K562 (cell line): ENCODE measurements around the gene FIBP. TPM values are rescaled to one million over a fixed set of nuclear protein-coding genes. Genes with fewer than 3 reads are reported as not detected.

Experiments
- ATAC-seq: fragments of 200-7000 bp; cut with Tn5 transposase; 3 replicates; pipeline ENCODE4 v1.9.1; 2020; ENCODE audit warnings: moderate library complexity
- BruUV-seq: library from RNA; stranded (reverse); fragments of 400-500 nt; replicated peaks from 2 replicates; lab custom pipeline; 2021; lab: Mats Ljungman, UMichigan
- CTCF ChIA-PET: fragments of 300-600 bp; formaldehyde crosslinking; extraction: SDS; loops from one replicate; lab custom pipeline; 2021; ENCODE audit warnings: low intra/inter-chr PET ratio; lab: Yijun Ruan, JAX
- POLR2A ChIA-PET: fragments of 300-600, 350-650 bp; sonication (Branson Sonifier 250); formaldehyde crosslinking; extraction: SDS; loops from one replicate; lab custom pipeline; 2021; ENCODE audit warnings: antibody characterized with exemption, inconsistent platforms; lab: Yijun Ruan, JAX
- DNase-seq, 4 experiments: peaks; one replicate each; pipeline versions ENCODE4 v3.0.0 to v3.0.0-alpha.2; 2011 to 2018; ENCODE audit warnings: low spot score in 3 of 4, mixed read lengths in 3 of 4; ENCODE audit errors: extremely low read depth in 1 of 4
- FAIRE-seq: peaks from 2 replicates; lab custom pipeline; 2011; peaks lifted over from hg19 to GRCh38; lab: Jason Lieb, UNC
- H2AFZ ChIP-seq: 2 replicates; pipeline ENCODE4 v1.6.0; 2011; ENCODE audit warnings: low read depth, low read length, control low read depth, inconsistent platforms
- H3K27ac ChIP-seq: fragments of 200-600 bp; 3 replicates; pipeline ENCODE4 v1.8.0; 2011; ENCODE audit warnings: low read depth, mild to moderate bottlenecking, control low read depth, inconsistent platforms, low read length, moderate library complexity, mixed read lengths; ENCODE audit errors: extremely low read depth
- H3K27me3 ChIP-seq, 2 experiments: fragments of 300-600 bp in 1 of 2; 2 replicates in 1 of 2; 3 replicates in 1 of 2; pipeline versions ENCODE4 v1.6.0 to v1.8.0; 2011; ENCODE audit warnings: inconsistent platforms in 2 of 2, low read length in 2 of 2, mild to moderate bottlenecking in 1 of 2, mixed read lengths in 1 of 2, moderate library complexity in 1 of 2; ENCODE audit not compliant: control insufficient read depth in 2 of 2, insufficient read depth in 2 of 2
- H3K36me3 ChIP-seq: fragments of 300-600 bp; 3 replicates; pipeline ENCODE4 v1.8.0; 2011; ENCODE audit warnings: mild to moderate bottlenecking, low read length, inconsistent platforms; ENCODE audit not compliant: control insufficient read depth, insufficient read depth
- H3K4me1 ChIP-seq, 2 experiments: fragments of 200-600 bp in 1 of 2; replicated peaks in 1 of 2; 2 replicates in 1 of 2; 3 replicates in 1 of 2; pipeline versions ENCODE4 v1.5.1 to v1.8.0; 2011; ENCODE audit warnings: inconsistent platforms in 2 of 2, low read length in 2 of 2, mild to moderate bottlenecking in 1 of 2, mixed read lengths in 1 of 2, moderate library complexity in 1 of 2; ENCODE audit not compliant: control insufficient read depth in 2 of 2, insufficient read depth in 2 of 2
- H3K4me2 ChIP-seq: 2 replicates; pipeline ENCODE4 v1.6.1; 2011; ENCODE audit warnings: low read length, control low read depth, inconsistent platforms, mixed read lengths; ENCODE audit not compliant: insufficient read depth
- H3K4me3 ChIP-seq: fragments of 200-600 bp; sonication (generic), shearing (Covaris generic); 2 replicates; pipeline ENCODE4 v1.5.1; 2016; ENCODE audit warnings: control low read depth, inconsistent platforms
- H3K79me2 ChIP-seq: fragments of 200-600 bp; 3 replicates; pipeline ENCODE4 v1.8.0; 2011; ENCODE audit warnings: low read length, inconsistent platforms; ENCODE audit not compliant: control insufficient read depth, insufficient read depth
- H3K9ac ChIP-seq, 2 experiments: 2 replicates each; pipeline versions ENCODE4 v1.6.0 to v1.6.1; 2011; ENCODE audit warnings: low read depth in 2 of 2, low read length in 2 of 2, control low read depth in 1 of 2, inconsistent platforms in 1 of 2, mild to moderate bottlenecking in 1 of 2, mixed read lengths in 1 of 2; ENCODE audit not compliant: insufficient read depth in 1 of 2
- H3K9me1 ChIP-seq: one replicate; pipeline ENCODE4 v1.6.0; 2011; ENCODE audit warnings: inconsistent platforms, mild to moderate bottlenecking, low read length, moderate library complexity; ENCODE audit not compliant: control insufficient read depth, insufficient read depth
- H3K9me3 ChIP-seq: replicated peaks from 2 replicates; pipeline ENCODE4 v1.5.1; 2011; ENCODE audit warnings: low read depth, low read length, inconsistent platforms; ENCODE audit not compliant: control insufficient read depth, insufficient read depth
- H4K20me1 ChIP-seq: replicated peaks from 2 replicates; pipeline ENCODE4 v1.6.1; 2011; ENCODE audit warnings: low read length, inconsistent platforms, mixed read lengths; ENCODE audit not compliant: control insufficient read depth, insufficient read depth
- BHLHE40 ChIP-seq: IDR thresholded peaks from 2 replicates; pipeline ENCODE4 v1.6.1; 2011; ENCODE audit warnings: low read length, improper control_type of control experiment
- CBFA2T2 ChIP-seq: fragments of 450-650 bp; conservative IDR thresholded peaks from 2 replicates; pipeline ENCODE4 v1.6.1; 2017; ENCODE audit warnings: mild to moderate bottlenecking
- ELF4 ChIP-seq: fragments of 450-650 bp; formaldehyde crosslinking; IDR thresholded peaks from 2 replicates; pipeline ENCODE4 v1.4.0; 2022; ENCODE audit warnings: missing genetic modification characterization
- GTF2F1 ChIP-seq: IDR thresholded peaks from 2 replicates; pipeline ENCODE4 v1.6.1; 2011; ENCODE audit warnings: low read depth, low read length, improper control_type of control experiment
- KAT8 ChIP-seq: fragments of 450-650 bp; IDR thresholded peaks from 2 replicates; pipeline ENCODE4 v1.6.1; 2016; ENCODE audit warnings: low read depth, mild to moderate bottlenecking
- PRMT5 ChIP-seq: sonication (generic); formaldehyde crosslinking; IDR thresholded peaks from 2 replicates; pipeline ENCODE4 v1.5.0; 2020; ENCODE audit warnings: missing genetic modification reagents
- SMC3 ChIP-seq: conservative IDR thresholded peaks from 2 replicates; pipeline ENCODE4 v1.6.1; 2011; ENCODE audit warnings: low read depth, low read length, improper control_type of control experiment; ENCODE audit not compliant: insufficient read depth
- TOE1 ChIP-seq, 2 experiments: fragments of 450-650 bp in 1 of 2; sonication (generic) in 1 of 2; formaldehyde crosslinking in 1 of 2; IDR thresholded peaks; 2 replicates each; pipeline versions ENCODE4 v1.7.1 to v1.8.0; 2016 to 2022; ENCODE audit warnings: borderline replicate concordance in 2 of 2, mild to moderate bottlenecking in 2 of 2, antibody characterized with exemption in 1 of 2, inconsistent platforms in 1 of 2, low read depth in 1 of 2, missing genetic modification reagents in 1 of 2, moderate library complexity in 1 of 2
- TRIM28 ChIP-seq: fragments of 450-650 bp; IDR thresholded peaks from 2 replicates; pipeline ENCODE4 v1.6.1; 2017
- USF2 ChIP-seq: sonication (generic); formaldehyde crosslinking; IDR thresholded peaks from 2 replicates; pipeline ENCODE4 v1.5.0; 2020; ENCODE audit warnings: missing genetic modification reagents
- ZNF561 ChIP-seq: fragments of 450-650 bp; formaldehyde crosslinking; conservative IDR thresholded peaks from 2 replicates; pipeline ENCODE4 v1.4.0; 2020; ENCODE audit warnings: mild to moderate bottlenecking, moderate library complexity
- ZNF740 ChIP-seq, 3 experiments: fragments of 200-800 bp in 1 of 3; sonication (Bioruptor generic) in 1 of 3; sonication (generic) in 1 of 3; formaldehyde crosslinking in 1 of 3; IDR thresholded peaks; 2 replicates each; pipeline versions ENCODE4 v1.6.1 to v1.8.0; 2016 to 2022; ENCODE audit warnings: mild to moderate bottlenecking in 2 of 3, missing compliant biosample characterization in 2 of 3, missing genetic modification characterization in 2 of 3, missing genetic modification reagents in 1 of 3
- WGBS: fragments of 100-300 bp; shearing (Covaris generic); methylation state at CpG from one replicate; pipeline ENCODE4 v1.1.6; 2016; ENCODE audit warnings: low coverage, mixed read lengths; ENCODE audit not compliant: insufficient coverage; ENCODE audit errors: missing lambda C conversion rate; 5-methylcytosine and 5-hydroxymethylcytosine counted together
- in situ Hi-C: fragments of 300-500 bp; cut with MboI; formaldehyde crosslinking; loops from 4 replicates; pipeline ENCODE4 v1.15.0; 2018; ENCODE audit warnings: inconsistent platforms, mixed read lengths
- intact Hi-C: fragments of 100-400 bp; cut with micrococcal nuclease; formaldehyde crosslinking; loops from 2 replicates; pipeline ENCODE4 v1.14.2; 2022
- polyA plus RNA-seq, 8 experiments: library from polyadenylated mRNA; depleted of rRNA in 4 of 8; stranded (reverse) in 5 of 8; unstranded in 3 of 8; fragments of >200 nt; fragmentation: Nextera tagmentation in 2 of 8; fragmentation: Illumina TruSeq in 1 of 8; extraction: Ambion mirVana in 2 of 8; extraction: Trizol in 1 of 8; gene quantifications; 2 replicates each; pipeline versions ENCODE4 v1.2.1 to v1.2.3, GENCODE V29; 2011 to 2014; ENCODE audit warnings: inconsistent platforms in 1 of 8, missing spikeins in 1 of 8
- total RNA-seq, 7 experiments: library from RNA; depleted of rRNA in 6 of 7; stranded (reverse); fragments of >200 nt in 6 of 7; fragmentation: Illumina TruSeq in 2 of 7; extraction: Trizol in 2 of 7; gene quantifications; 2 replicates each; pipeline versions ENCODE4 v1.2.1 to v1.2.3, GENCODE V29; 2011 to 2021; ENCODE audit warnings: low replicate concordance in 1 of 7

Gene FIBP
- total and polyA plus RNA-seq, 9 of the 15 experiments (the other 6 are each of a cell fraction or from before 2014, with no cell fraction given) = 41.2 to 79.2 (median 48.6) TPM

- Histone ChIP-seq H3K4me2 (no peak overlapping the region; the same call in 1 of the 2 replicates), H3K27me3 (no peaks in the 10 kb centered on the region), H3K9me1 (no peaks in the 10 kb centered on the region), H3K4me1 (peaks cover 25 to 48% of the 10 kb centered on the region in 2 experiments; a peak in 4 of 5 replicates), H2AFZ (peak overlapping the region; percentile 70), H3K4me3 (no peak overlapping the region), H3K9me3 (no peaks in the 10 kb centered on the region), H3K27ac (no peak overlapping the region), H3K9ac (no peak overlapping the region), H4K20me1 (no peaks in the 10 kb centered on the region), H3K36me3 (no peaks in the 10 kb centered on the region), H3K79me2 (no peaks in the 10 kb centered on the region)
- ChIA-PET POLR2A (interaction anchor here (2.4 kb wide), 1 partner anchor 28 kb away, joined by 5 read pairs; no protein-coding TSS in a partner anchor), CTCF (no interaction called here)
- WGBS = 32% methylated on average over 9 of the region's 9 CpGs
- no TSS peak for BruUV-seq
- peak; percentile 79 for ATAC-seq
- intact Hi-C loops (no loop called here), in situ Hi-C loops (no loop called here)
- FAIRE-seq = no peak
- peak; percentile 61 to 67 (median 62) for DNase-seq
- peak; percentile 93 for TF ChIP-seq USF2 (CRISPR knock-in tag)
- TF ChIP-seq ZNF740 (CRISPR knock-in tag; IDR thresholded peaks at IDR 0.05) = no peak
- 0 out of 4 replicates have a peak, but pooled peaks of 1 of the 2 experiments have one; percentile 35 for TF ChIP-seq ZNF740 (tag; IDR thresholded peaks at IDR 0.05)
- peak; percentile 55 for TF ChIP-seq CBFA2T2
- no peak for TF ChIP-seq ZNF561 (CRISPR knock-in tag)
- no peak for TF ChIP-seq TRIM28
- peak; percentile 31; the same call in 1 of the 2 replicates for TF ChIP-seq BHLHE40
- 0 out of 2 replicates have a peak, but pooled peaks have one; percentile 6 for TF ChIP-seq SMC3
- TF ChIP-seq TOE1 (IDR thresholded peaks at IDR 0.05; ENCODE audit: borderline replicate concordance) = 0 out of 2 replicates have a peak, but pooled peaks have one; percentile 30
- TF ChIP-seq TOE1 (CRISPR knock-in tag; IDR thresholded peaks at IDR 0.05; ENCODE audit: borderline replicate concordance, low read depth) = no peak
- TF ChIP-seq ELF4 (CRISPR knock-in tag) = no peak
- TF ChIP-seq GTF2F1 = no peak
- TF ChIP-seq KAT8 = no peak
- no peak for TF ChIP-seq PRMT5
Measured at GRCh38 chr11:65932558-65932919, 44.3 kb upstream of the FIBP start.
